Embryonic facial prominence (tissue), 1 donor: ENCODE data around the gene KLHL29.
"Not testable (repeated sequence)": the region's sequence is repeated elsewhere in the genome, so short reads cannot be mapped to it uniquely, and the experiment has no call there.

Experiments
- DNase-seq: peaks from one replicate; pipeline ENCODE4 v3.0.0-alpha.2; 2016; ENCODE audit errors: extremely low spot score

Gene KLHL29

DNA sequence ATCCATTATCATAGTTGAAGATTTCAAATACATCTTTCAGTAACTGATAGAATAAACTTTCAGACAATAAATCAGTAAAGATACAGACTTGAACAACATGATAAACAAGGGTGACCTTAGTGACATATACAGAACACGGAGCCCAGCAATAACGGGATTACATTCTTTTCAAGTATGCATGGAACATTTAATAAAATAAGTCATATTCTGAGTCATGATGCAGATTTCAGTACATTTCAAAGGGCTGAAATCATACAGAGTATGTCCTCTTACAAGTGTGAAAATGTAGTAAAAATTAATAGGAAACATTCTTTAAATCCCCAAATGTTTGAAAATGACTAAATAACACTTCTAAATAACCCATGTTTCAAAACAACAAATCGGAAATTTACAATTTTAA lies 17.2 kb upstream of the KLHL29 start:
- no peak for DNase-seq

DNA sequence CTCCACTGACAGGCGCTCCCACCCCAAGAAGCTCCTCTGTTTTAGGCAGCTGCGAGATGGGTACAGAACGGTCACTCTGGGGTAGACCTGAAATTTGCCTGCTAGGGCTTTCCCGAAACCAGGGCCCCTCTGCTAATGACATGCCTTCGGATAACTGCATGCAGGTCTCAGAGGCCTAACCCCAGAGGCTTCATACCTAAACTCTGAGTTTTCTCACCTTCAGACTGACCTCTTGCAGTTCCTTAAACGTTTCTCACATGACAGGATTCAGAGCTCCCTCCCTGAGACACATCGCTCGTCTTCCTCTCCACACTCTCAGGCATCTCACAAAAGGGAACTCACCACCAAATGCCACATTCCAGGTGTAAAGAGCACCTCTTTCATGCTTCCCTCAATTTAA lies 11.3 kb upstream of the KLHL29 start:
- DNase-seq = no peak

DNA sequence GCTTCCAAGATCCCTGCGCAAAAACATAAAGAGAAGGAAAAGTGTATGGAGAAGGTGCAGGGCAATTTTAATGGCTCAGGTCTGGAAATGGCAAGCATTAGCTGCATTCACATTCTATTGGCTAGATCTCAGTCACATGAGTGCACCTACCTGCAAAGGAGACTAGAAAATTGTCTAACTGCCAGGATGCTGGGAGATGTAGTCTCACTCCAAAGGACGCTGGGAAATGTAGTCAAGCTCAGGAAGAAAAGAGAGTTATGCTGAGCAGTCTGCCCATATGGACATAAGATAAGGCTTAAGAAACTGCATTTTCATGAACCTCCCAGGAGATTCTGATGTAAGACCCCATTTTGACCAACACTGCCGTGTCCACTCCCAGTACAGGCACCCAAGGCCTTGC lies 9.5 kb upstream of the KLHL29 start:
- no peak for DNase-seq

DNA sequence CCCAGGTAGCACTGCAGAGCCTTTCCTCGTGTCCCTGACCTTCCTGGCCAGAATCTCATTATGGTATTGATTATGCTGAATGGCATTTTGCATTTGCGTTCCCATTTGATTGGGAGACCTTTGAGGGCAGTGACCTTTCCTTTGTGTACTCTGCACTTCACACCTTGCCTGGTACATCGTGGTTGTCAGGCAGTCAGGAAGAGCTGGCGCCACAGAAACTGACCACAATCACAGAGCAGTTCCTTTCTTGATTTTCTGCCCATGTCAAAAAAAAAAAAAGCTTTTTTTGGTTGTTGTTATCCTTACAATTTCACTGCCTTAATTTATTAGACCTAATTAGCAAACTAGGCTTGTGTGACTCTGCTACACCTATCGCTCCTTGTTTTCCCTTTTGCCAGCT lies 8.9 kb upstream of the KLHL29 start:
- no peak for DNase-seq

DNA sequence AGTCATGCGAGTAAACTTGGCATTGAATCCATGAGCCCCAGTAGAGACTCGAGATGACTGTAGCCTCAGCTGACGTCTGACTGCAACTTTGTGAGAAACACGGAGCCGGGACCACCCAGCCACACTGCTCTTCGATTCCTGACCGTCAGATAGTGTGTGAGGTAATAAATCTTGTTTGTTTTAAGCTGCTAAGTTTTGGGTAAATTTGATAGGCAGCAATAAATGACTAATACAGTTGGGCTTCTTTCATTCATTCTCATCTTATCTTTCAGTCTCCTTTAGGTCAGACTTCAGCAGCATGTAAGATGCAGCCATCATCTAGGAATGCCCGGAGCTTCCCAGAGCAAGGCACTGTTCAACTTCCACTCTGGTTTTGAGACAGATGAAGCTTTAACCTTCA lies 8.0 kb upstream of the KLHL29 start:
- DNase-seq = no peak

DNA sequence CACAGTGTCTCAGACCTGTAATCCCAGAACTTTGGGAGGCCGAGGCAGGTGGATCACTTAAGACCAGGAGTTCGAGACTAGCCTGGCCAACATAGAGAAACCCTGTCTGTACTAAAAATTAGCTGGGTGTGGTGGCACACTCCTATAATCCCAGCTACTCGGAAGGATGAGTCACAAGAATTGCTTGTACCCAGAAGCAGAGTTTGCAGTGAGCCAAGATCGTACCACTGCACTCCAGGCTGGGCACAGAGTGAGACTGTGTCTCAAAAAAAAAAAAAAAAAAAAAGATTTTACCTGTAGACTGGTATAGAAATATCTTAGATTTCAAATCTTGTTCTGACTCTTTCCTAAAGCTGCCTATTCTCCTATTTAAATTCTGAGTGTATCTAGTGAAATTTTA lies 7.2 kb upstream of the KLHL29 start:
- DNase-seq = no peak

DNA sequence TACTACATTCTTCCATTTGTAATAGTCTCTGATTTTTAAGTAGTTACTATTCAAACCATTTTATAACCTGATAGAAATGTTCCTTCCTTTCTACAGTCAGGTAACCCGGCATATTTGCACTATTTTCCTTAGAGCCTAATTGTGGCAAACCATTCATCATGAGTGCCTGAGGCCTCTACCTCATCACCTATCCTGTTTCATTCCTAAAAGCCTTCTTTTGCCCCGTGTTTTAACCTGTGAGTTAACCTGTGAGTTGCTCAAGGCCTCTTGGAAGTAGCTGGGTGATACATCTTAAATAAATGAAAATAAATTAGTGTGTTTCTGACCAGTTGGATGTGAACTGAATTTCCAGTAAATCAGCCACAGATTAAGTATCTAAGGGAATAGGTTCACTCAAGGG lies 6.5 kb upstream of the KLHL29 start:
- no peak for DNase-seq

DNA sequence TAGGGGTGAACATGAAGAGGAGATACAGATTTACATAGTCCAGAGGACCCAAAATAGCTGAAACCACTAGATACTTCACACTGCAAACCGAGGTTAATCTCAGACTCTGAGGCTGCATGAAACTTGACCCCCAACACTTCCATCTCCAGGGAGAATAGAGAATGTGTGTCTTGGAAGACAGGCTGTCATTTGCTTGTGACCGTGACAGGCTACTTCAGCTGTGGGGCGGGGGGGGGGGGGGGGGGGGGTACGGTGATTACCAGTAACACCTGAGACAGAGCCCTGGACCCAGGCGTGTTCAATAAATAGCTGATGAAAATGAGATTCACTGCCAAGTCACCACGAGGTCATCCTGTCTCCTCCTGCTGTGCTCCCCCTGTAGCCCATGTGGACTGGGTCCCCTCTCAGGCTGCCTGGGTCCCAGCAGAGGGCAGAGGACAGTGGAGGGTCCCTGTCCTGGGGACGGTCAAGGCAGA lies 5.7 kb upstream of the KLHL29 start:
- DNase-seq = no peak

DNA sequence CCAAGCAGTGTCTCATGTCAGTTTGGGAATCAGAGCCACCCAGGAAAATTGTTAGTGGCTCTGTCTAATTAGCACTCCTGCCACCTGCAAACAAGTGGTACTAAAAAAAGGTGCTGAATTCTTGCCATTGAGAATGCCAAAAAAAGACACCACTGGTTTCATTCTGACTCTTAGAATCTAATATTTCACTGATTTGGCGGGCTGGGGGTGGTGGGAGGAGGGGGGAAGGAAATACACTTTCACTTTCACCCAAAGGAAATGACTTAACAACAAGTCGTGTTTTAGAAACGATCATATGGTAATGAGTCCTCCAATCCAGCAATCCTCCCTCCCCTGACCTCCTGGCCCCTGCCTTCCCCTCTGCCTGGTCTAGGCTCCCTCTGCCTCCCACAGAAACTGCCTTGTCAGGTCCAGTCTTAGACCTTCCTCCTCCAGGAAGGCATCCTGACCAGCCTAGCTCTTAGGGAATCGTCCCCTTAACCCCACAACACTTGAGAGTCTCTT lies 4.4 kb upstream of the KLHL29 start:
- DNase-seq = no peak

DNA sequence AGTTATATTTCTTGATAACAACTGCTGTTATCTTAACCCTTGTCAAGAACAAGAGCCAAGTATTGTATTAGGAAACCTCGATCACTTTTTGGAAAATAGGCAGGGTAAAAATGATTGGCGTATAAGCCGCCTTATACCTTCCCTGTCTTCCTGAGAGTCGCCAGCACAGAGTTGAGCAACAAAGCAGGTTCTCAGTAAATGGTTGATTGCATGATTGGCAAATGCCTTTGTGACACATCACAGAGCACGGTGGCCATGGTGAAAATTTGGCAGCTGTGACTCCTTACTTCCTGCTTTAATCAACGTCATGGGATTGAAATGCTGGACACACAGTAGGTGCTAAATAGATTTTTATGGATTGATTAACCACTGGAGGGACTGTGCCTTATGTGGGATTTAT lies 3.9 kb upstream of the KLHL29 start:
- no peak for DNase-seq

DNA sequence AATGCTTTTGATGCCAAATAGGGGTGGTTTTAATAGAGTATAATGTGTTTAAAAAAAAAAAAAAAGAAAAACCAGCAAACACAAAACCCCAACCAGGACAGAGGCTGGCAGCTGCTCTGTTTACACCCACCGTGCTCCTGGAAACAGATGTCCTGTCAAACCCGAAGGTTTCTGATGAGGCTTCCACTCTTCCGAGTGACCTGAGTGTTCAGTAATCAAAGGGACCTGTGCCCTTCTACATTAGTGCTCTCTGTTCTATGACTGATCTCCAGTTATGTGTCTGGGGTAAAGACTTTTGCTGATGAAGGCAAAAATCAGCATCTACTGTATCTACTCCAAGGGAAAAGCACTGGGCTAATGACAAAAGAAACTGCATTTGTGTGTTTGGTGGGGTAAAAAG lies 3.5 kb upstream of the KLHL29 start:
- DNase-seq = no peak

DNA sequence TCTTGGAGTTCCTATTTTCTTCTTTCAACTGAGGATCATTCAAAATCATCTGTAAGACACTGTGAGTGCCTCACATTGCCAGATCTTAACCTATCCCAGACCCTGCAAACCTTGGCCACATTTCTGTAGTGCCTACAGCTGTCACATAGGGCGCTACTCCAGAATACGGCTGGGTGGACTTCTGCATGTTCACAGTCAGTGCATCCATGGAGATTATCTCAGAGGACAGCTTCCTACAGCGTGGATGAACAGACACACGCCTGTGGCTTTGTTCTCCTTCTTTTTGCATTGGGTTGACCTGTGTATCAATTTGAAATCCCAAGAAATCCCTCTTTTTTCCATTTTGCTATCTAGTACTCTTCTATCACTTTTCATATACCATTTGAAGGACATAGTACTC lies 1.9 kb upstream of the KLHL29 start:
- DNase-seq = no peak

DNA sequence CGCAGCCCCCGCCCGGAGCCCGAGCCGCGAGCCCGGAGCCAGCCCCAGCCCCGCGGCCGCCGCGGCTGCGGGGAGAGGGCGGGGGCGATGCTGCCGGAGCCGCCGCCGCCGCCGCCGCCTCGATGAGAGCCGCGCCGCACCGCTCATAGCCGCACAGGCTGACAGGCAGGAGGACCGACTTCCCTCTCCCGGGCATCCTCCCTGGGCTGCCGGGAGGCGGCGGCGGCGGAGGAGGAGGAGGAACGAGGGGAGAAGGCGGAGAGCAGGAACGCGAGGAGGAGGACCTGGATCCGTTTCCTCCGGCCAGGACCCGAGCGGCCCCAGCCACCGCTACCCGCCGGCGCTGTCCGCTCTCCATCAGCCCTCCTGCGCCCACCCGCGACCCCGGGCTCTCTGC lies 370 bp downstream of the KLHL29 start:
- no peak for DNase-seq

DNA sequence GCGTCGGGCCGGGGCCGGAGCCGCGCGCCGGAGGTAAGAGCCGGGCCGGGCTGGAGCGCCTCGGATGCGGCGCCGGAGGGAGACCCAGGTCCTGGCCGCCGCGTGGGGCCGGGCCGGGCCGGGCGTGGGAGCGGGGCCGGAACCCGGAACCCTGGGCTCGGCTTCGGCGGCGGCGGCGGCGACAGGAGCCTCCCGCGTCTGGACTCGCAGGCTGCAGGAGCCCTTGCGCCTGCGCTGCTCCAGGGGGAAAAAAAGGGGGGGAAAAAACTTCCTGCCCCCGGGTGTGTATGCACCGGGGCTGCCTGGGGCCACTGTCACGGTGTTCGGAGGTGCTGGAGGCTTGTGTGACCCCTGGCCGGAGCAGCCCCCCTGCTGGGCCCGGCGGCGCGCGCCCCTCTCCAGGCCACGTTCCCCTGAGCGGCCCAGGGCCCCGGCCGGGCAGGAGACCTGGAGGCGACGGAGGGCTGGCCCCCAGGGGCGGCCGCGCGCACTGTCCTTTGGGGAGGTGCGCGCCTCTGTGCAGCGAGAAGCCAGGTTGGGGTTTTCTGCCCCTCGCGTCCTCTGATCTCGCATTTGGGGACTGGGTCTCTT lies 864 bp downstream of the KLHL29 start:
- DNase-seq = no peak

DNA sequence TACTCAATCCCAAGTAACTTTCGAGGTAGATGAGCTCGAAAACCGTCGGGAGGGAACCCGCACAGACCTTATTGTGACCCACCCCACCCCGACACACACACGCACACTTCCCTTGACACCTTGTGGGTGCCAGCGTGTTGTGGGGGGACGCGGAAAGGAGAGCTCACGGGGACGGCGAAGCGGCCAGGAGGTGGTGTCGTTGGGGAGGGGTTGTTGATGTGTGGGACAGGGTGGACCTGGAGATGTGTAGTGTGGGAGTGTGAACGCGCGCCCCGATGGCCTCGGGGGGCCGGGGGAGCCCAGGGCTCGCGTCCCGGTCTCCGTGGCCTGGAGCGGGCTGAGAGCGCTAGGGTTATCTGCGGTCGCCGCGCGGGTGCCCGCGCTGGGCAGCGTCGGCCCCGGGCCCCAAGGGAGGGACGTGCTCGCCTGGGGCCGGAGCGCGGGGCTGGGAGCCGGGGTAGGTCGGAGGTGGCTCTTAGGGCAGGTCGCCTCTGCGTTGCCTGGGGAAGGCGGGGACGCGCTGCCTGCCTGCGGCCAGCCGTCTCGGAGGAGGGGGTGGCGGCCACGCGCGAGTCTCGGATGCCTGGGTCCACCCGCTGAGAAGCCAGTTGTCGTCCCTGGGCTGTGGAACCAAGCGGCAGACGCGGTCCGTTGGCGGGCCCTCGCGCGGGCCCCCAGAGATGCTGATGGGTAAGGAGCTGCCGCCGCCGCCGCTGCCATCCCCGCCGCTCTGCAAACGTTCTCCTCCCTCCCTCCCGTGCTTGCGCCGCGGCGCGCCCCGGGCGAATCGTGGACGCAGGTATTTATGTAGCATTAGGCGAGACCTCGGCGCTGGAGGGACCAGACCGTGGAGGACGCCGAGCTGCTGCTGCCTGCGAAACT lies 1.6 kb downstream of the KLHL29 start:
- DNase-seq = no peak

DNA sequence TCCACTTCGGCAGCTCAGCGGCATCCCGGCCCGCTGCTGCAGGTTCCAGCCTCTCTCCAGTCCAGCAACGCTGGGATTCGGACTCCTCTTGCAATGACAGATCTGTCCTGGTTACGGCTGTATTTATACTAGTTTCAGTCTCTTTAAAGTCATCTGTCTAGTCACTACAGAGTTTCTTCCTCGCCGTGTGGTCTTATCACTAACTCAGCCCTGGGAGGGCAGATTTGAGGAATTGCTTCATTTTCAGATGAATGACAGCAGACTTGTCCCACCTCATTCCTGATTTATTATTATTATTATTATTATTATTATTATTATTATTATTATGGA lies 2.2 kb downstream of the KLHL29 start:
- DNase-seq = no peak

DNA sequence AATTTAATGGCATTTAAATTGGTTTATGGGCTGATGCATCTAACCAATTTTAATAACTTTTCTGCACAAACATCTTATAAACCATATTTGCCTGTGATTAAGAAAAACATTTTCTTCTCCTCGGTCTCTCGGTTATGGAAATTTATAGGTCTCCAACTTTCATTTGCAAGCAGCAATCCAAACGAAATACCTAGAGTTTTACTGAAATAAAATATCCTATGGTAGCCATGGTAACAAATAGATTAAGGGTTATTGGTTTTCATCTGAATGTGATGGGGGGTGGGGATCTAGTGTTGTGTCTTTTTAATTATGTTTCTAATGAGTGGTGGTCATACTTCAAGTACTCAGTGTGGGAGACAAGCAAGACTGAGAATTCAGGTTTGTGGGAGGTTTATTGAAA lies 2.9 kb downstream of the KLHL29 start:
- no peak for DNase-seq

DNA sequence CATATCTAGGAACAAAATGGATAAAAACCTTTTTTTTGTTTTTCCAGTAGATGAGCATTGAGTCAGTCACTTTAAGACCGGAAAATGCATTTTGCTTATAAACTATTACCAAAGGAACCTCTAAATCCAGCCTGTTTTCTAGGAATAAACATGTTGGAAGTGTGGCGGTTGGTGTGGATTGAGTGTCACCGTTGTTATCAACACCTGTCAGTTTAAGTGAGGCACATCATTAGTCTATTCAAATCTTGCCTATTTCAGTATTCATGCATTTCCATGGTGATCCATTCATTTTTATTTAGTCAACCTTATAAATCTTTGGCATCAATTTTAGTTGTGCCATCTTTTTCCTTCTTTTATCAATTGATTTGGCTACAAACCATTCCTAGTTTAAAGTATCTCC lies 3.3 kb downstream of the KLHL29 start:
- no peak for DNase-seq

DNA sequence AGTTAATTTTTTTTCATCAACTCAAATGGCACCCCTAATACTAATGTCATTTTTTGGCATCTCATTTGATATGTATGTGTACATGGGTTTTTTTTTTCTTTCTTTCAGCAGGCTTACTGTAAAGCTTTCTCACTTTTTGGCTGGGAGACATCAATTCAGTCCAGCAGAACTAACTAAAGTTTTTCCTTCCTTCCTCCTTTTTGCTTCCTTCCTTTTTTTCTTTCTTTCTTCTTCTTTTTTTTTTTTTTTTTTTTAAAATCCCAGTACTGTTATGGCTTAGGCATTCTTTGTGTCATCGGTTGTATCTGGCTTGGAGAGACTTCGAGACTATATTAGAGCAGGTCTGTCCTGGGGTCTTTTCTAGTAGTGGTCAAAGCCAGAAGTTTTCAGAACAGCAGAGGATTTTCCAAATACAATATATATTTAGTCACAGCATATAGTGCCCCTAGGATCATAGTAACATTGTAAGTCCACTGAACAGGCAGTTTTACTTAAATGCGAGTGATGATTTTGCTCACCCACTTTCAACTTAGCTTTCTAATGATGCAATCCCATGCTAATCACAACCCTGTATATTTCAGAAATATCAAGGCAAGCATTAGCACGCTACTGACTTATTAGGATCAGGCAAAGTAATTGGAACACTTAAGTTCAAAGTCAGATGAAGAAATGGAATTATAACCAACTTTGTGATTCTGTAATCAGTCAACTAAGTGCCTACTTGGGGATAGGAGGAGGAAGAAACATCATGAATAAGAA lies 4.0 kb downstream of the KLHL29 start:
- DNase-seq = no peak

DNA sequence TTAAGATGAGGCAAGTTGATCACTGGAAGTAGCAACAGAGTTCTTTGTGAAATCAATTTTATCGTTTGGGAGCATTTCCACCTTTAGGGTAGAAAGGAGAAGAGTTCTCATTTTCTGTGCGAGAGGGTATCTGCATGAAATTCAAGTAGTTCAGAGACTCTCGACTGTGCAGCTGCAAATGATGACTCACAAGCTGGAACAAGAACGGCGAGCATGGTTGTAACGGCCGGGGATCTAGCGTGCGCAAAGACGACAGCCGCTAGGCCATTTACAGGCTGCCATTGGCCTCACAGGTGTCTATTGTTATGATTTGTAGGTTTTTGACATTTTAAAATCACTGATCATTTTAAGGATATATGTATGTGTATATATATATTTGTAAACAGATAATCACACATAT lies 5.2 kb downstream of the KLHL29 start:
- DNase-seq = no peak

DNA sequence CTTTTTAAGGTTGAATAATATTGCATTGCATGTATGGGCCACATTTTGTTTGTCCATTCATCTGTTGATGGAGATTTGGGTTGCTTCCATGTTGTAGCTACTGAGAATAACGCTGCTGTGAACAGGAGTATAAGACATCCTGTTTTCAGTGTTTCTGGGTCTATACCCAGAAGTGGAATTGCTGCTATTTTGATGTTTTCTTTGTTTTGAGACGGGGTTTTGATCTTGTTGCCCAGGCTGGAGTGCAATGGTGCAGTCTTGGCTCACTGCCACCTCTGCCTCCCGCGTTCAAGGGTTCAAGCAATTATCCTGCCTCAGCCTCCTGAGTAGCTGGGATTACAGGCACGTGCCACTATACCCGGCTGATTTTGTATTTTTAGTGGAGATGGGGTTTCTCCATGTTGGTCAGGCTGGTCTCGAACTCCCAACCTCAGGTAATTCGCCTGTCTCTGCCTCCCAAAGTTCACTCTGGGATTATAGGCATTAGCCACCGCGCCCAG lies 6.3 kb downstream of the KLHL29 start:
- not testable (repeated sequence) for DNase-seq

DNA sequence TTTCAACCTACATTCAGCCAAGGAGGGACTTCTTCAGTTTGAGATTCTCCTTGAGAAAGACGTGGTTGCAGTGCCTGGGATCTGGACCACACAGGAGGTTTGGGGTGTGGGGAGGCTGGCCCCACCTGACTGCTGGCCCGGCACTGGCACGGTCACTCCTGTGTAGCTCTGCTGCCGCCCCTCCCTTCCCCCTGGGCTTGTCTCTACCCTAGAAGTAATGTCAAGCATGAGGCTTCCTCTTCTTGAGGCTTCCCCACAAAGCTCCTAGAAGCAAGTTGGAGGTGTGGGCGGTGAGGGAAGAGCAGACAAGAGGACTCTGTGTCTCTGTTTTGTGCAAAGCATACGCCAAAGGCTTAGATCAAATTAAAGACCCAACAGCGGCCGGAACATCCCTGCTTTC lies 8.7 kb downstream of the KLHL29 start:
- no peak for DNase-seq

DNA sequence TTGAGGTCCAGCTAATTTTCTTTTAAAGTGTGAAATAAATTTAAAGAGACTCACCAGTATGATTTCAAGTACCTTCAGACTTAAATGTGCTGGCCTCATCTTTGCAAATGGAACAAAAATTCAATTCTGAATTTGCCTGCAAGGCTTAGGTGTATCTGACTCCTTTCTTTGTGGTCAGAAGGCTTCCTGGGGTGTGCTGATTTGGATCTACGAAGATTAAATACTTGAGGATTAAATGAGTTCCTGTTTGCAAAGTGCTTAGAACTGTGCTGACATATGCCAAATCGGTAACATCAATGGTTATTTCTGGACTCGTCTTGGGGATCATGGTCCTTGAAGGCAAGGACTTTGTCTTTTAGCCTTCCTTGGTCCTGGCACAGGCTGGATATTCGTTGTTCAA lies 9.7 kb downstream of the KLHL29 start:
- DNase-seq = no peak
